ENCODE data around the gene CSNK1G1. TPM values are rescaled to one million over a fixed set of nuclear protein-coding genes. Genes with fewer than 3 reads are reported as not detected.

Gene CSNK1G1
- total and polyA plus RNA-seq, 2 of the 4 experiments (the other 2 are of a cell fraction), result 7.4 to 29.4 TPM

- no peak overlapping the region for H3K4me3 ChIP-seq (ENCODE audit: insufficient read depth, low read depth, low read length)
- 0 out of 2 replicates have a peak, but pooled peaks cover 2% of the 10 kb centered on the region for H3K9me1 ChIP-seq (ENCODE audit: insufficient read depth, low read length)
- H3K27me3 ChIP-seq (ENCODE audit: control insufficient read depth, insufficient read depth, low read length), result no peaks in the 10 kb centered on the region
- no peak overlapping the region for H2BK120ac ChIP-seq (ENCODE audit: low read depth, low read length)
- H2AK5ac ChIP-seq (ENCODE audit: low read depth, low read length), result no peak overlapping the region
- no peaks in the 10 kb centered on the region; the same call in 1 of the 2 replicates for H3K36me3 ChIP-seq (ENCODE audit: control insufficient read depth, insufficient read depth, low read length)
- no peak overlapping the region for H3K56ac ChIP-seq (ENCODE audit: extremely low read depth, insufficient read depth, low read length)
- no peak overlapping the region for H3K18ac ChIP-seq (ENCODE audit: low read depth, low read length)
- no peak overlapping the region for H4K5ac ChIP-seq (ENCODE audit: low read depth, low read length)
- TF ChIP-seq MAZ (IDR thresholded peaks at IDR 0.05; ENCODE audit: borderline replicate concordance, low read depth, low read length) (no peak), ELK1 (IDR thresholded peaks at IDR 0.05; ENCODE audit: borderline replicate concordance, low read depth, low read length) (no peak)
- TF ChIP-seq, protein P1, sequence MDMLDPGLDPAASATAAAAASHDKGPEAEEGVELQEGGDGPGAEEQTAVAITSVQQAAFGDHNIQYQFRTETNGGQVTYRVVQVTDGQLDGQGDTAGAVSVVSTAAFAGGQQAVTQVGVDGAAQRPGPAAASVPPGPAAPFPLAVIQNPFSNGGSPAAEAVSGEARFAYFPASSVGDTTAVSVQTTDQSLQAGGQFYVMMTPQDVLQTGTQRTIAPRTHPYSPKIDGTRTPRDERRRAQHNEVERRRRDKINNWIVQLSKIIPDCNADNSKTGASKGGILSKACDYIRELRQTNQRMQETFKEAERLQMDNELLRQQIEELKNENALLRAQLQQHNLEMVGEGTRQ (IDR thresholded peaks at IDR 0.05; ENCODE audit: low read depth, low read length), result no peak
- H3K9ac ChIP-seq (ENCODE audit: low read depth, low read length), result no peak overlapping the region
- no peak overlapping the region for H3K23ac ChIP-seq (ENCODE audit: low read depth, low read length)
- no peaks in the 10 kb centered on the region for H3K9me3 ChIP-seq (ENCODE audit: control insufficient read depth, insufficient read depth, low read length)
- H2BK15ac ChIP-seq (ENCODE audit: low read depth, low read length), result no peak overlapping the region
- no peak overlapping the region for H2BK5ac ChIP-seq (ENCODE audit: low read depth, low read length, poor library complexity, severe bottlenecking)
- WGBS, 2 experiments (ENCODE audit: extremely low coverage in 2 of 2, insufficient read length in 1 of 2), result 100% methylated on average over 1 of the region's 1 CpG; no CpG with 5 or more reads in 1 of the 2 experiments
- peaks cover 34 to 64% of the 10 kb centered on the region in 2 experiments for H3K79me1 ChIP-seq (ENCODE audit: low read depth in 1 of 2, low read length in 2 of 2)
- no peak overlapping the region for H3K4me2 ChIP-seq (ENCODE audit: low read depth, low read length)
- in situ Hi-C loops (cut with MboI; ENCODE audit: low sequenced_read_pairs), result no loop called here
- H3K14ac ChIP-seq (replicated peaks; ENCODE audit: low read depth, low read length), result no peak overlapping the region
- intact Hi-C loops (cut with micrococcal nuclease), result loop anchor here (10.0 kb wide), 1 partner anchor 56 kb away; no protein-coding TSS in a partner anchor
- H3K4me1 ChIP-seq (ENCODE audit: control insufficient read depth, insufficient read depth, low read length), result peaks cover 9% of the 10 kb centered on the region
- no peak overlapping the region for H3K4ac ChIP-seq (ENCODE audit: low read depth, low read length)
- H2BK20ac ChIP-seq (ENCODE audit: low read depth, low read length), result no peak overlapping the region
- BruUV-seq (replicated peaks), result no TSS peak
- no peak overlapping the region for H4K8ac ChIP-seq (ENCODE audit: low read depth in 2 of 2, low read length in 2 of 2)
- dilution Hi-C loops (cut with HindIII; ENCODE audit: low sequenced_read_pairs, unreplicated experiment), result no loop called here
- H4K91ac ChIP-seq (ENCODE audit: insufficient read depth, low read depth, low read length), result no peak overlapping the region
- H2AFZ ChIP-seq (replicated peaks; ENCODE audit: low read length, poor library complexity), result no peak overlapping the region
- H3K27ac ChIP-seq (ENCODE audit: insufficient read depth, low read length), result no peak overlapping the region
- peaks cover 14% of the 10 kb centered on the region; the same call in 1 of the 2 replicates for H4K20me1 ChIP-seq (ENCODE audit: insufficient read depth, low read length)
- CTCF ChIA-PET, result no interaction called here
- DNase-seq (no peak), ATAC-seq (ENCODE audit: low read depth) (no peak)
- POLR2A ChIA-PET (ENCODE audit: unreplicated experiment), result interaction anchor here (0.5 kb wide), 1 partner anchor 30 kb away, joined by 3 read pairs; no protein-coding TSS in a partner anchor
- H2AK9ac ChIP-seq (replicated peaks; ENCODE audit: low read depth, low read length, poor library complexity), result no peak overlapping the region
Observed at GRCh38 chr15:64340355-64340754, 15.6 kb downstream of the CSNK1G1 start.
